ENCODE results near the gene PDZD4.

Gene PDZD4

GRCh38 chrX:153789654-153790053, 40.7 kb downstream of the PDZD4 start:
- no peak for DNase-seq (ENCODE audit: low read depth in 1 of 2, low spot score in 1 of 2)

- no peak for DNase-seq (ENCODE audit: low read depth in 1 of 2, low spot score in 1 of 2)
Observed at GRCh38 chrX:153786669-153787068, 43.7 kb downstream of the PDZD4 start.

- no peak for DNase-seq (ENCODE audit: low read depth in 1 of 2, low spot score in 1 of 2)
Observed at GRCh38 chrX:153784325-153784967, 45.9 kb downstream of the PDZD4 start.

- DNase-seq (ENCODE audit: low read depth in 1 of 2, low spot score in 1 of 2) = no peak
Observed at GRCh38 chrX:153783378-153784013, 46.8 kb downstream of the PDZD4 start.

GRCh38 chrX:153782871-153783270, 47.5 kb downstream of the PDZD4 start:
- no peak for DNase-seq (ENCODE audit: low read depth in 1 of 2, low spot score in 1 of 2)

GRCh38 chrX:153782313-153782712, 48.0 kb downstream of the PDZD4 start:
- DNase-seq (ENCODE audit: low read depth in 1 of 2, low spot score in 1 of 2) = no peak

GRCh38 chrX:153781428-153782047, 48.8 kb downstream of the PDZD4 start:
- DNase-seq (ENCODE audit: low read depth in 1 of 2, low spot score in 1 of 2) = no peak

GRCh38 chrX:153780678-153781427, 49.5 kb downstream of the PDZD4 start, which contains the start of gene SRPK3:
Gene SRPK3, plus strand, starts transcription at chrX:153781041. Its CDS starts 46 bp downstream, at chrX:153781087.
- no peak for DNase-seq (ENCODE audit: low read depth in 1 of 2, low spot score in 1 of 2)

- no peak for DNase-seq (ENCODE audit: low read depth in 1 of 2, low spot score in 1 of 2)
Observed at GRCh38 chrX:153779891-153780677, 50.3 kb downstream of the PDZD4 start.

GRCh38 chrX:153778684-153779101, 51.7 kb downstream of the PDZD4 start:
- DNase-seq (ENCODE audit: low read depth in 1 of 2, low spot score in 1 of 2) = no peak

GRCh38 chrX:153778181-153778580, 52.2 kb downstream of the PDZD4 start:
- DNase-seq (ENCODE audit: low read depth in 1 of 2, low spot score in 1 of 2) = no peak

GRCh38 chrX:153777261-153778090, 52.9 kb downstream of the PDZD4 start:
- DNase-seq (ENCODE audit: low read depth in 1 of 2, low spot score in 1 of 2) = no peak

GRCh38 chrX:153776611-153777045, 53.7 kb downstream of the PDZD4 start:
- DNase-seq (ENCODE audit: low read depth in 1 of 2, low spot score in 1 of 2) = no peak

- no peak for DNase-seq (ENCODE audit: low read depth in 1 of 2, low spot score in 1 of 2)
Observed at GRCh38 chrX:153776120-153776599, 54.2 kb downstream of the PDZD4 start.

- no peak for DNase-seq (ENCODE audit: low read depth in 1 of 2, low spot score in 1 of 2)
Observed at GRCh38 chrX:153775293-153776119, 54.8 kb downstream of the PDZD4 start.

GRCh38 chrX:153774576-153775292, 55.6 kb downstream of the PDZD4 start:
- DNase-seq (ENCODE audit: low read depth in 1 of 2, low spot score in 1 of 2) = no peak

GRCh38 chrX:153773741-153774575, 56.4 kb downstream of the PDZD4 start:
- DNase-seq (ENCODE audit: low read depth in 1 of 2, low spot score in 1 of 2) = no peak

Data from stimulated activated CD4-positive, alpha-beta T cell treated with anti-CD3 and anti-CD28 coated beads, Interleukin-15, amount 100 ng/mL, for 1 hour (primary cell).